Epithelial cell of esophagus (primary cell): ENCODE results near the gene ELL2.
"Not testable (repeated sequence)": the region's sequence is repeated elsewhere in the genome, so short reads cannot be mapped to it uniquely, and the experiment has no call there.

Source experiments
- DNase-seq: peaks from one replicate; pipeline ENCODE4 v3.0.0; 2010; ENCODE audit warnings: low read depth
- H3K4me3 ChIP-seq: 2 replicates; pipeline ENCODE4 v1.5.1; 2011; ENCODE audit warnings: mild to moderate bottlenecking, low read length, control low read depth
- CTCF ChIP-seq: IDR thresholded peaks from 2 replicates; pipeline ENCODE4 v1.5.1; 2011; ENCODE audit warnings: low read depth, mild to moderate bottlenecking, low read length, control low read depth, inconsistent platforms; ENCODE audit not compliant: insufficient read depth; ENCODE audit errors: missing control alignments

Gene ELL2

DNA sequence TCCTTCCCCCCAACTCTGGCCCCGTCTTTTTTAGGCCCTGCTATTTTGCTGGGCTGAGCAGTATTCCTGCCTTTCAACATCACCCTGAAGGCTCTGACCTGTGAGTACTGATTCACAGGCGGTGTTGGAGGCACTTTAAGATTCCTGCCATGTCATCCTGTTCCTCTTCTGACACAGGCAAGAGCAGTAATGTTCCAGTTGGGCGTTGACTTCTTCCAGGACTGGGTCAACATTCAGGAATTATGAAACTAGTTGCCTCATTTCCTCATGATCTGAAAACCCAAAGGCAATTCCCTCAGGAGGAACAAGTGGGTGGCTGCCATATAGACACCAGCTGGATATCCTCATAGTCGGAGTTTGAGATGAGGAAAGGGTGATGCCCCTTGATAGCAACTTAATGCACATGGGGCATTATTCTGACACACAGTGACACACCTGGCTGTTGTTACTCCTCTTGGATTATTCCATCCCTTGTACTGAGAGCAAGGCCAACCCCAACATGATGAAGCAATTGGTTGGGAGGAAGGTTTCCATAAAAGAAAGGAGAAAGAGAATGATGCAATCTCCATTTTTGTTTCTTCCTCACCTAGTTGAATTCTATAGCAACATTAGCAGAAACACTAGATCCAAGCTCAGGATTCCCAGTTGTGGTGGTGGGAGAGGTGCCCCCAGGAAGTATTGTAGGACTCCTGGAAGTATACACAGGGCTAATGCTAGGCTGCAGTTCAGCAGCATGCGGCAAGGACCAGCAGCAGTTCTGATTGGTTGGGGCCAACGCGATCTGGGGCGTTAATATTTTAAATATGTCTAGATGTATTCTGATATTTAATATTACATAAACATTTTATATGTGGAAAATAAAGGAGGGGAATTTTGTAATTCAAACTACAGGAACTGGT is 119.5 kb downstream of the ELL2 start:
- peak; percentile 94 for DNase-seq
- no peak overlapping the region for H3K4me3 ChIP-seq
- no peak for TF ChIP-seq CTCF

DNA sequence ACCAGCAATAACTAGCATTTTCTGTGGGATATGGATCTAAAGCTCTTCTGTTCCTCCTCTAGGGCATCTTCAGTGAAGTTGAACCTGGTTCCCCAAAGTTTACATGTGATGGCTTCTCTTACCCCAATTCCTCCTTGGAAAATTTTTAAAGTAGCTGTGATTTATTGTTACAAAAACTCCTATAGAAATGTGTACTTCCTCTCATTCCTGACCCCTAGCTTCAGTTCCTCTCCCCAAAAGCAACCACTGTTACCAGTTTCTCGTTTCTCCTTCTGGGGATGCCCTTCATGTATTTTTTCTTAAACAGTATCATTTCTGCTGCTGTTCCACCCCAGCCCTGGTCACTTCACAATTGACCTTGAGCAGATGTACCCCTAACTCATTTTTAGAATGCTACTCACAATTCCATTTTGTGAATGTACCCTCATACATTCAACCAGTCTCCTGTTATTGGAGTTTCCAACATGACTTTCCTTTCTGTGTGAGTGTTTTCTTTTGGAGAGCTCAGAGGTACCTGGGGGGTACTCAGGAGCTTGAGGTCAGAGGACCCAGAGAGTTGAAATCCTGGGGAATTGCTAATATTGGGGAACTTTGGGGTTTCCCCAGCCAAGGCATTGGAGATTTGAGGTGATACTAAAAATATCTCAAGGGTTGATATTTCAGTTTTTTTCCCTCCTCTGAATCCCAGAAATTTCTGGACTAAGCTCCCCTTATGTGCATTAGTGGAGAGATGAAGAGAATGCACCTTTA is 120.5 kb downstream of the ELL2 start:
- H3K4me3 ChIP-seq, result no peak overlapping the region
- no peak for DNase-seq
- TF ChIP-seq CTCF, result no peak

DNA sequence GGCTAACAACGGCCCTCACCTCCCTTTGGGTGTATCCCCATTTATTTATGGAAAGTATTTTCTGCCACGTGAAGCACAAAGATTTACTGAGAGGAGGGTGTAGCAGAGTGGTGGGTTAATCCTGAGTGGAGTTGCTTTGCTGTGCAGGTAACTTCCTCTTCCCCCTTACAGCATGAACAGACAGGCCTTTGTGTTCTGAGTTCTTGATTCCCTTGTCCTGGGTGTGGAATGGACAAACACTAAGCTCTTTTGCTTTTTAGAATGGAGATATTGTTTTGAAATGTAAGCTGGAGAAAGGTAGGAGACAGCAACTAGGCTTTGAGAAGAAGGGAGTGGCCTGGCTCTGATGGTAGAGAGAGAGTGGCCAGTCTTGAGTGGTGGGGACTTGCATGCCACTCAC is 122.0 kb downstream of the ELL2 start:
- TF ChIP-seq CTCF, result no peak
- DNase-seq, result no peak
- no peak overlapping the region for H3K4me3 ChIP-seq

DNA sequence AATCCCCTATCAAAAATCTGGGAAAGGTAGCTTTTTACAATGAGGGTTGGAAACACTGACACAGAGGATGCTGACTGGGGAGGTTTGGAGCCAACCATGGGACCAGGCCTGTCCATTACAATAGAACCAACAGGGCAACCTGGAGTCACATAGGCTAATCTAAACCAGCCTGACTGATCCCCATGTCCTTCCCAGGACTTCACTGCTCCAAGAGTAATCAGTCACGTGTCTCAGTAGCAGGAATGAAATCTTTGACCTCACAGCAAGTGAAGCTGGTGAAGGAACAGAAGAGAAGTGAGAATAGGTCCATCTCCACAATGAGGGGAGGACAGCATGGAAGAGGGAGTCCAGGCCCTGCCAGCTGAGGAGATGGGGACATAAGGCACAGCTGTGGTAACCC is 123.1 kb downstream of the ELL2 start:
- no peak for TF ChIP-seq CTCF
- DNase-seq, result no peak
- H3K4me3 ChIP-seq, result no peak overlapping the region

DNA sequence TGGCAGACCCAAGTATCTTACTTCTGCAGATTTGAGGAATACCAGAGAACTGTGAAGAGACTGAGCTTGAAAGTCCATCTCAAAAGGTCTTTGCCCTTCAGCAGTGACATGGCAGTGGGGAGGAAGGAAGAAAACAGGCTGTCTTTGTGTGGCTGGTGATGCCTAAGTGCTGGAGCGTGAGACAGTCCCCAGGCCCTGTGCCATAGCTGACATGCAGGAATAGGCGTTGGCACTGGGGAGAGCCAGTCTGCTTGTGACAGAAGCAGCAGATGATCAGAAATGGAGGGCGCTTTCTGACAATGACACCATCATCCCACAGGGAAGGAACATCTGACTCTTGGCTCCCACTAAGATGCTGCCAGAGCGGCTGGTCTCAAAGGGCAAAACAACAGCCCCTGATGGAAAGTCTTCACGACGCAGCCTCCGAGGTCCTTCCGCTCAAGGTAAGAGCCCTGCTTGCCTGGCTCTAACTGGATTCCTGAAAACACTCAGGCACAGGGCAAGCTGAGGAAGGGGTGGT is 123.6 kb downstream of the ELL2 start:
- H3K4me3 ChIP-seq, result no peak overlapping the region
- DNase-seq, result no peak
- TF ChIP-seq CTCF, result no peak

DNA sequence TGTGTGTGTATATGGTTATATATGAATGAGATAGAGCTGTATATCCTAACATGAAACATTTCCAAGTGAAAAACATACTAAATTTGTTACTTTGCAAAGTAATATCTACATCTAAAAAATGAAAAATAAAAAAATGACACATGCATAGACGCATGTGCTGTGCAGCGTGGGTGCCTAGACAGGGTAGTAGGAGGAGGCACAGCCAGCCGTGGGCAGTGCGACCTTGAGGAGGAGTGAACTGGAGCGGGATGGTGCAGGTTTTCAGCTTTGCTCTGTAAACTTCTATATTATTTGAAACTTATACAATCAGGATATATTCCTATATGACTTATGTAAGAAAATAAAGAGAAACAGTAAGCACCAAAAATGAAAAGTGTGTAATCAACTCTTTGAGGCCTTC is 124.2 kb downstream of the ELL2 start:
- H3K4me3 ChIP-seq, result no peak overlapping the region
- DNase-seq, result no peak
- no peak for TF ChIP-seq CTCF

DNA sequence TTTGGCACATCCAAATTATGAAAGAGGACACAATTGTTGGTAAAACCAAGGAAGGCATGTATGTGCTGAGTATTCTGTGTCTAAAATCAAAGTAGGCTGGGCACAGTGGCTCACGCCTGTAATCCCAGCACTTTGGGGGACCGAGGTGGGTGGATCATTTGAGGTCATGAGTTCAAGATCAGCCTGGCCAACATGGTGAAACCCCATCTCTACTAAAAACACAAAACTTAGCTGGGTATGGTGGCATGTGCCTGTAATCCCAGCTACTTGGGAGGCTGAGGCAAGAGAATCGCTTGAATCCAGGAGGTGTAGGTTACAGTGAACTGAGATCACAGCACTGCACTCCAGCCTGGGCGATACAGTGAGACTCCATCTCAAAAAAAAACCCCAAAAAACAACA is 124.7 kb downstream of the ELL2 start:
- not testable (repeated sequence) for H3K4me3 ChIP-seq, DNase-seq
